Muscle layer of colon (tissue), 2 donors: ENCODE results near the gene ARHGEF19.

Experiments used
- H3K27ac ChIP-seq: one replicate; pipeline ENCODE4 v1.7.0; 2013; ENCODE audit warnings: low read depth, mild to moderate bottlenecking, low read length, moderate library complexity
- H3K27me3 ChIP-seq, 2 donors: one replicate each; pipeline ENCODE4 v1.7.0; 2013; ENCODE audit warnings: low read length in 2 of 2, mild to moderate bottlenecking in 2 of 2; ENCODE audit not compliant: insufficient read depth in 2 of 2, control insufficient read depth in 1 of 2
- H3K36me3 ChIP-seq: one replicate; pipeline ENCODE4 v1.7.0; 2013; ENCODE audit warnings: mild to moderate bottlenecking, low read length; ENCODE audit not compliant: insufficient read depth
- H3K4me1 ChIP-seq: one replicate; pipeline ENCODE4 v1.7.0; 2013; ENCODE audit warnings: mild to moderate bottlenecking, low read length; ENCODE audit not compliant: insufficient read depth
- H3K4me3 ChIP-seq, 2 donors: one replicate each; pipeline ENCODE4 v1.7.0; 2013; ENCODE audit warnings: low read length in 2 of 2, low read depth in 1 of 2, mild to moderate bottlenecking in 1 of 2, moderate library complexity in 1 of 2
- H3K9ac ChIP-seq: one replicate; pipeline ENCODE4 v1.7.0; 2013; ENCODE audit warnings: low read length
- H3K9me3 ChIP-seq: one replicate; pipeline ENCODE4 v1.7.0; 2013; ENCODE audit warnings: mild to moderate bottlenecking, low read length
- donor health status: abdominal sarcoma.
- donor health status: Adenocarcinoma of cecum.

The ARHGEF19 gene

DNA sequence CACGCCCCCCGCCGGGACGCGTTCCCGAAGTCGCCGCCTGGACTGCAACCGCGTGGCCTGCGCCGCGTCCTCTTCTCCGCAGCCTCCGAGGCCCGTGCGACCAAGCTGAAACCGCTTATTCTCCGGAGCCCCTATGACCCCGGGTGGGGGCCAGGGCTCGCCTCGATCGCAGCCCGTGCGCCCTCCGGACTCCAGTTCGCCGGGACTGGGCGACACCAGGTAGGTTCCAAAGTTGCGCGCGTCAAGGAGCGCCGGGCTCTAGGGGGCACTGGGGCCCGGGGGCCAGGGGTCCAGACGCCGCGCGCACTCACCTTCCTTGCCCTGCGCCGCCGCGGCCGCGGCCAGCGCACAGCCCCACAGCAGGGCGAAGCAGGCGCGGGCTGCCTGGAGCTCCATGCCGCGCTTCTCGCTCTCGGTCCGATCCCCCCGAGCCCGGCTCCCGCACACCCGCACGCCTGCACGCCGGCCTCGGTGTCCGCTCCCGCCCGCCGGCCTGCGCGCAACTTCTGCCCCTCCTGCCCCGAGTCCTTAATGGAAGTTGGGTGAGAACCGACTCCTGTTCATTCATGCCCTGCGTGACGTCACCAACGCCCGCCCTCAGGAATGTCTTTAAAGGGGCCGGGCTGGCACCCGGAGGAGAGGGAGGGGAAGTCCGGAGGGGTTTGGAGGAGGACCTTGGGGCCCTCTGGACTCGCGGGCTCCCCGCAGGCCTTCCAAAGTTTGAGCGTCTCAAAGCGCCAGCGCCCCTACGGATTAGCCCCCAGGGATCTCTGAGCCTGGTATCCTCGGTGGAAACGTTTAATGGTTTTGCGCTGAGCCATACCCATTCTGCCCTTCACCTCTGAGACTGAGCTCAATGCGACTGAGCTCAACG is 56.7 kb downstream of the ARHGEF19 start, which contains the start of gene EPHA2:
EPHA2 (minus strand) TSS at position 533 of the 874 bp plus-strand sequence; CDS start at position 396, 137 bp downstream.
- no peaks in the 10 kb centered on the region for H3K9me3 ChIP-seq
- H3K27me3 ChIP-seq, result no peaks in the 10 kb centered on the region
- H3K4me1 ChIP-seq, result peaks cover 30% of the 10 kb centered on the region
- no peak within 1 kb of the TSS for H3K9ac ChIP-seq
- peak within 1 kb of the TSS; percentile 60 to 74 for H3K4me3 ChIP-seq
- H3K27ac ChIP-seq, result peak within 1 kb of the TSS; percentile 66
- H3K36me3 ChIP-seq, result no peaks in the 10 kb centered on the region

DNA sequence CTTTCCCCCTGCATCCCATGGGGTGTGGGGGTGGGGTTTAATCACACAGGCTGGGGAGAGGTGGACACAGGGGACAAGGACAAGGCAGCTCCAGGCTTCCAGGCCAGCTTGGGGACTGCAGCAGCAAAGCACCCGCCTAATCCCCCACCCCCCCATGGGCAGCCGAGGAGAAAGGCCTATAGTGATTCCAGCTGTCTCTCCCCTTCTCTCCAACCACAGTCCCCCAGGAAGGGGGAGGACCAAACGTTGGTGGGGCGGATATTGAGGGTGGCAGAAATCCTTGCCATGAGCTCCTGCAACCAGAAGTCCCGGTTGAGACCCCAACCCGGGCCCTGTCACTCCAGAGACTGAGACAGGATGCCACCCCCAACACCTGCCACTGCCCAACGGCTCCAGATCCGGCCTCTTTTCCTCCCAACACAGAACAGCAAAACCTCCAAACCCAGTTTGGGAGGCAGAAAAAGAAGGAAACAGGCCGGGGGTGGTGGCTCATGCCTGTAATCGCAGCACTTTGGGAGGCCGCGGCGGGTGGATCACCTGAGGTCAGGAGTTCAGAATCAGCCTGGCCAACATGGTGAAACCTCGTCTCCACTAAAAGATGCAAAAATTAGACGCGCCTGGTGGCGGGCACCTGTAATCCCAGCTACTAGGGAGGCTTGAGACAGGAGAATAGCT is 58.3 kb downstream of the ARHGEF19 start:
- Histone ChIP-seq H3K27ac (no peak overlapping the region), H3K36me3 (no peaks in the 10 kb centered on the region), H3K9ac (no peak overlapping the region), H3K9me3 (no peaks in the 10 kb centered on the region), H3K4me1 (peaks cover 31% of the 10 kb centered on the region), H3K27me3 (no peaks in the 10 kb centered on the region), H3K4me3 (peak overlapping the region; percentile 60 to 74)

DNA sequence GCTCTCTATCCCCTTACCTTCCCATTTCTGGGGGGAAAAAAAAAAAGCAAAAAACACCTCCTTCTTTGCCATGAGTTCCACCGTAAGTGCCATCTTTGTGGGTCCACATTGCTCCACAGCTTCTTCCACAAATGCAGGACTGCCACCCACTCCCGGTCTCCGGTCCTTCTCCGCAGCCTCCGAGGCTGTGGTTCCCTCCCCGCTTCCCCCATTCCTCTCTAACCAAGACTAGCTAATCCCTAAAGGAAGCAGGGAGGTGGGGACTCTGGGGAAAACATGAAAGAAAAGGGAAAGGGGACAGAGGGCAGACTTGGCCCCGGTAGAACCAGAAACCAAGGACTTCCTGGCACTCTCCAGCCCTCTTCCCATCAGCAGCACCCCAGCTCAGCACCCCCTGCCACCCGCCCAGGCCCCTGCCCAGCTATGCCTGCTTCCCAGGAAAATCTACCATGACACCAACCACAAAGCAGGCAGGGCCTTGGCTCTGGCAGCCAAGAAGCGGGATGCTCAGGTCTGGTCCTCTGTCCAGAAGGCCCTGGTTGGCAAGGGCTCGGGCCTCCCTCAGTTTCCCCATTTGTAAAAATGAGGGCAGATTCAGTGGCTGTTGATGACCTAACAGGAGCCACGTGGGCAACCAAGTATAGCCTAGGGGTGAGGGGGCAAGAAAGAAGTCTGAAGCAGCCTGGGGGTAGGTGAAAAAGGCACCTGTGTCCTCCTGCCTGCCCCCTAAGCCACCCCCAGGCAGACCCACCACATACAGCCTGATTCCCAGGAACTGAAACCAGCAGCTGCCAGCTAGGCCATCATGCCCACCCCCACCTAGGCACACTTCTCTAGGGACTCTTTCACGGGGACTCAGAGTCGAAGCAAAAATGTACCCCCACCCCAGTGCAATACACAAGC is 59.1 kb downstream of the ARHGEF19 start:
- peak overlapping the region in 1 of 2 donors; percentile 60 for H3K4me3 ChIP-seq
- H3K27me3 ChIP-seq, result no peaks in the 10 kb centered on the region
- no peaks in the 10 kb centered on the region for H3K36me3 ChIP-seq
- H3K9me3 ChIP-seq, result no peaks in the 10 kb centered on the region
- H3K9ac ChIP-seq, result no peak overlapping the region
- peaks cover 31% of the 10 kb centered on the region for H3K4me1 ChIP-seq
- no peak overlapping the region for H3K27ac ChIP-seq

DNA sequence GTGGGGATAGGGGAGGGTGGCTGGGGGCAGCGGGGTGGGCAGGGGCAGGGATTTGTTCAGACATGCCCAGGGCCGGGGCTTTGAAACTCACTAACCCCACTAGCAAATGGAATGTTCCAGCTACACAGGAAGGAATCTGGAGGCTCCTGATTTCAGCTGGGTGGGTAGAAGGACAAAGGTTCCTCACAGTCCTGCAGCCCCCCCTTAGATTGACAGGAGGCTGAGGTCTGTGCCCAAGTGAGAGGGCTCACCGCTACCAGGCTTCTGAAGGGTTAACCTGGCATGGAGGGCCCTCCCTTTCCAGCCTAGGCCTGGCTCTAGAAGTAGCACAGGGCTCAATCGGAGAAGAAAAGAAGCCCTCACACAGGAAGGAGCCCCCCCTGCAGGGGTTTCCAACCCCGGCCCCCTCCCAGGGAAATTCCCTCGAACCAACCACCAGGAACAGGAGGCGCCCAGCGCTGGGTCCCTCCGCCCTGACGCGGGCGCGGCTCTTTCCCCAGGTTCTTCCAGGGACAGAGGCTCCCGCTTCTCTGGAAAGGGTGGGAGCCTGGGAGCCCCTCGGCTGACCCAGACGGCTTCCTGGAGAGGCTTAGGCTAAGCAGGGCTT is 59.9 kb downstream of the ARHGEF19 start:
- Histone ChIP-seq H3K27me3 (no peaks in the 10 kb centered on the region), H3K9me3 (no peaks in the 10 kb centered on the region), H3K27ac (no peak overlapping the region), H3K9ac (no peak overlapping the region), H3K4me3 (no peak overlapping the region), H3K36me3 (peaks cover under 1% of the 10 kb centered on the region), H3K4me1 (peaks cover 33% of the 10 kb centered on the region)

DNA sequence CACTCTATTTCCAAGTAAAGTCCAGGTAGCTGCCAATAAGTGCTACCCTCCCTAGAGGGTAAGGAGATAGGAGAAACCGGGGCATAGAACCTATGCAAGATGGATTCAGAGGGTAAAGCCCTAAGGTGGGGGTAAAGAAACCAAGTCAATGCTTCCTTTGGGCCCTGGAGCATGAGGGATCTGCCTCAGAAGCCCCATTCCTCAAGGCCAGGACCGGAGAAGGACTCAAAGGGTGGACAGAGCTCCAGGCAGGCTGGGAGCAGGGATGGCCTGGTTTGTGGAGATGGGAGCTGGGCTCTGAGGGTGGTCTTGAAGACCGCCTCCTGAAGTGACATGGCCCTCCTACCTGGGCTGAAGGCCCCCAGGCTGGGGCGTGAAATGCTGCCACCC is 60.5 kb downstream of the ARHGEF19 start:
- peaks cover 39% of the 10 kb centered on the region for H3K4me1 ChIP-seq
- H3K4me3 ChIP-seq, result no peak overlapping the region
- H3K27ac ChIP-seq, result no peak overlapping the region
- no peaks in the 10 kb centered on the region for H3K9me3 ChIP-seq
- H3K9ac ChIP-seq, result no peak overlapping the region
- H3K36me3 ChIP-seq, result peaks cover 6% of the 10 kb centered on the region
- H3K27me3 ChIP-seq, result no peaks in the 10 kb centered on the region

DNA sequence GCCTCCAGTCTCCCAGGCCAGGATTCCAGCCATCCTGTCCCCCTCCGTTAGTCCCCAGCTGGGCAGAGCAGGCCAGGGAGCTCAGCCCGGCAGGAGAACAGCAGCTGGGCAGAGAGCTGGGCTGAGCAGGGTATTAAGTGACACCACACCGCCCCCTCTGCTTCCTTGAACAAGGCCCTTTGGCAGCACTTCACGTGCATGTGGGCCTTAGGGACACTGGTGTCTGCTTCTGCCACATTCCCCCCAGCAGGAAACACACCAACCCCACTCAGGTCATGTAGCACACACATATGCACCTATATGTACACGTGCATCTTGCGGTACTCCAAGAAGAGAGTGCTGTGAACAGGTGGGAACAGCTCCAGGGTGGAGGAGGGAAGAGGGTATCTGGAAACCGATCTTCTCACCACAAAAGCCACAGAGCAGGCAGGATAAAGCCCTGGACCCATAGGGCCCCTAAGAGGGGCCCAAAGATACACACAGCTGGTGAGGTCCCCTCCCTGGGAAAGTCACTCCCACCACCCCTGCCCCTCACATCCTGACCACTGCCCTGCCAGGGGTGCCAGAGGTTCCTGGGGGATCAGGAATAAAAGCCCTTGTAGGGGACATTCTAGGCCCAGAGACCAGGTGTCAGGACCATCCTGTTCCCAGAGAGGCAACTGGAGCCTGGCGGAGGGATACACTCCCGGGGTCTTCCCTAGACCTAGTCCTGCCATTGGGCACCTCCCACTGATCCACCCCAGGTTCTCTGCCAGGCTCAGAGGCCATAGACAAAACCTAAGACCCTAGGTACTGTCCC is 61.1 kb downstream of the ARHGEF19 start:
- Histone ChIP-seq H3K4me1 (peaks cover 45% of the 10 kb centered on the region), H3K27ac (no peak overlapping the region), H3K4me3 (no peak overlapping the region), H3K36me3 (peaks cover 6% of the 10 kb centered on the region), H3K9me3 (no peaks in the 10 kb centered on the region), H3K9ac (no peak overlapping the region), H3K27me3 (no peaks in the 10 kb centered on the region)

DNA sequence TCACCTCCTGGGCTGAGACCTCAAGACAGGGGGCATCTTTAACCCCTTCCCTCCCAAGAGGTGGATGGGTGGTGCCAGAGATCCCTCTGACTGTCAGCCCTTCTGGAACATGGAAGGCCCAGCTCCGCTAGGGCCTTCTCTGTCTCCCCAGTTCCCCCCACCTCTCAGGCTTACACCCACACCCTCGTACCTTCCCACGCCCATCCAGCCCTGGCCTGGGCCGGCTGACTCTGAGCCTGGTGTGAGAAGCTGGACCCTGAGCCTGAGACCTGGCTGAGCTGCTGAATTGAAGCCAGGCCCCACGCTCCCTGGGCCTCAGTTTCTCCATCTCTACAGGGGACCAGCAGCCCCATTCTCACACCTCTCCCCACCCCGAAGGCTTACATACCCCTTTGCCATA is 61.9 kb downstream of the ARHGEF19 start:
- H3K27ac ChIP-seq, result no peak overlapping the region
- H3K9ac ChIP-seq, result no peak overlapping the region
- H3K27me3 ChIP-seq, result no peaks in the 10 kb centered on the region
- H3K9me3 ChIP-seq, result no peaks in the 10 kb centered on the region
- H3K4me3 ChIP-seq, result no peak overlapping the region
- peaks cover 6% of the 10 kb centered on the region for H3K36me3 ChIP-seq
- H3K4me1 ChIP-seq, result peaks cover 54% of the 10 kb centered on the region

DNA sequence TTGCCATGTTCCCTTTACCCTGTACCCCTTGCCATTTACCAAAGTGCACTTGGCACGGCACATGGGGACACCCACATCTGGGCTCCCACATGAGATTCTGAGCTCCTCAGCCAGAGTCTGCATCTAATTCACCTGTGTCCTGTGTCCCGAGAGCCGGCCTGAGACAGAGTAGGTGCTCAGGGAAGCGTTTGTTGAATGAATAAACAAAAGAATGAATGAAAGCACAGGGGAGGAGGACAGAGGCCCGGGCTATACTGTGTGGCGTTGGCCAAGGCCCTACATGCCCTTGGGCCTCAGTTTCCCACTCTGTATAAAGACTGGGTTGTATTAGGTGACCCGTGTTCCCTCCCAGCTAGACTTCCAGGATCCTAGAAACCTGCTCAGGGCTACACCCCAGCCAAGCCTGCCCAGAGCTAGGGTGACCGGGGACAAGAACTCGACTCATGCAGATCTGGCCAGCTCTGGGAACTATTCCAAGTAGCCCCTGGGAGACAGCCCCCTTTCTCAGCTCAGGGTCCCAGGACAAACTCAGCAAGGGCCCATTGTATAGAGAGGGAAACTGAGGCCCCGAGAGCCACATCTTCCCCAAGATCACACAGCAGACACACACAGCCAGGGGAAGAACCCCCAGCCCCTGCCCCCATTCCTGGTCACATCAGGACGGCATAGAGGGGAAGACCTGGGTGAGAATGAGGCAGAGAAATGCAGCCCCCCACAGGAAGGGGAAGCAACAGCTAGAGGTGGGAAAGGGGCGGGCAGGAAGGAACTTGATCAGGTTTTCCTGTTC is 62.6 kb downstream of the ARHGEF19 start:
- H3K9me3 ChIP-seq, result no peaks in the 10 kb centered on the region
- H3K4me3 ChIP-seq, result no peak overlapping the region
- H3K36me3 ChIP-seq, result peaks cover 6% of the 10 kb centered on the region
- H3K4me1 ChIP-seq, result peaks cover 56% of the 10 kb centered on the region
- H3K27me3 ChIP-seq, result no peaks in the 10 kb centered on the region
- H3K27ac ChIP-seq, result no peak overlapping the region
- no peak overlapping the region for H3K9ac ChIP-seq

DNA sequence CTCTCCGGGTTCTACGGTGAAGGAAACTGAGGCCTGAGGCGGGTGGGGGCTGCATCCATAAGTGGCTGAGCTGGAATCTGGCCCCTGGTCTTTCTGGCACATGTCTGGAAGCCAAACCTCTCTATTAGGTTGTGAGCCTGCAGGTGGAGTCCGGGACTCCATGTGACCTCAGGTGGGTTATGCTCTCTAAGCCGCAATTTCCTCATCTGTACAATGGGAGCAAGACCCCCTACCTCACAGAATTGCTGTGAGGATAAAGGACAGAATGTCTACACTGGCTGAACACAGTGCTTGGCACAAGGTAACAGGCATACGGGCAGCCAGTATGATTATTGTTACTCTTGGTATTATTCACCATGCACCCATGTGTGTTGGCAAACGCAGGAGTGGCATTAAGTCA is 63.3 kb downstream of the ARHGEF19 start:
- no peaks in the 10 kb centered on the region for H3K27me3 ChIP-seq
- peaks cover 6% of the 10 kb centered on the region for H3K36me3 ChIP-seq
- H3K9me3 ChIP-seq, result no peaks in the 10 kb centered on the region
- no peak overlapping the region for H3K27ac ChIP-seq
- H3K4me1 ChIP-seq, result peaks cover 53% of the 10 kb centered on the region
- no peak overlapping the region for H3K9ac ChIP-seq
- no peak overlapping the region for H3K4me3 ChIP-seq
